Ovary (tissue), 3 donors: ENCODE data around the gene GGCX.

Experiments used
- CTCF ChIP-seq, 3 donors: fragments of 450-650 bp in 2 of 3; fragments of 200-600 bp in 1 of 3; IDR thresholded peaks; one replicate each; pipeline versions ENCODE4 v1.5.1 to v1.8.0; 2016 to 2022; ENCODE audit warnings: antibody characterized with exemption in 3 of 3, mild to moderate bottlenecking in 1 of 3
- EP300 ChIP-seq: sonication (generic); formaldehyde crosslinking; IDR thresholded peaks from one replicate; pipeline ENCODE4 v1.6.1; 2017; ENCODE audit warnings: antibody characterized with exemption
- POLR2A ChIP-seq: fragments of 450-650 bp; IDR thresholded peaks from one replicate; pipeline ENCODE4 v1.6.1; 2017; ENCODE audit warnings: antibody characterized with exemption, mild to moderate bottlenecking, moderate library complexity
- donor health status: DM: no; HTN: no; CAD: no.

DNA sequence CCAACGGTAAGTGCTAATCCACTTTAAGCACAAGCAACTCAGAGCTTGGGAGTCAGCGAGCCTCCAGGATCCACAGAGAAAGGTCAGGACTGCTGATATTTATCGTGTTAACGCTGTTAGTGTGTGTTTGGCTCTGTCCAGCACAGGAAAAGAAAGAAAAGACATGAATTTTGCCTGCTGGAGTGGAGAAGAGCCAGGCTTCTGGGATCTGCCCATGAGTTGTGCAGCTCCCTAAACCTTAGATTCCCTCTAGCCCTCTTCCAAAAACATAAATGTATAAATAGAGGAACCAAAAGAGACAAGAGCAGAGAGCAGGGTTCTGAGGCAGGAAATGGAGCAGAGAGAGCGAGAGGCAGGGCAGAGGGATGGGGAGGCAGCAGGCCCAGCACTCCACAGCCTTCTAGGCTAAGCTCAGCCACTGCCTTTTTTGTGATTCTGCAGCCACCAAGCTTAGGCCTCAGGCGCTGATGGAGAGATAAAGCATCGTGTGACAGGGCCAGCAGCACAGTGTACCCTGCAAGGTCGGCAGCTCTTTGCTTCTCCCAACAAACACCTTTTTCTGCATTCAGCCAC, 36.9 kb downstream of the GGCX start:
- TF ChIP-seq CTCF (IDR thresholded peaks at IDR 0.05): no peak
- no peak for TF ChIP-seq POLR2A
- TF ChIP-seq EP300: no peak
